Testis (tissue), 2 donors: Measurements from ENCODE around the gene IGFLR1.

Experiments
- CTCF ChIP-seq, 3 experiments: fragments of 450-650 bp in 2 of 3; fragments of 200-600 bp in 1 of 3; sonication (generic) in 1 of 3; IDR thresholded peaks; one replicate each; pipeline ENCODE4 v1.5.1; 2016 to 2019; ENCODE audit warnings: antibody characterized with exemption in 3 of 3, mild to moderate bottlenecking in 2 of 3, moderate library complexity in 1 of 3
- POLR2A ChIP-seq: fragments of 450-650 bp; IDR thresholded peaks from one replicate; pipeline ENCODE4 v1.6.1; 2017; ENCODE audit warnings: antibody characterized with exemption, mild to moderate bottlenecking, moderate library complexity

GRCh38 chr19:35774274-35775045 lies 32.2 kb upstream of the IGFLR1 start:
- TF ChIP-seq POLR2A (no peak), CTCF (IDR thresholded peaks at IDR 0.05) (no peak)
